Mesenchymal stem cell (in vitro differentiated cells and primary cell): Measurements from ENCODE around the gene THBS4.

Experiments
- DNase-seq: peaks from one replicate; pipeline ENCODE4 v3.0.0-alpha.2; 2013
- H2AFZ ChIP-seq: one replicate; pipeline ENCODE4 v1.6.1; 2013; ENCODE audit warnings: low read depth, mild to moderate bottlenecking, control low read depth, inconsistent platforms, low read length, moderate library complexity
- H2AK5ac ChIP-seq: 2 replicates; pipeline ENCODE4 v1.6.1; 2013; ENCODE audit warnings: low read length, moderate library complexity, mild to moderate bottlenecking, inconsistent platforms; ENCODE audit not compliant: severe bottlenecking
- H2BK120ac ChIP-seq: one replicate; pipeline ENCODE4 v1.6.1; 2013; ENCODE audit warnings: low read depth, mild to moderate bottlenecking, inconsistent platforms, low read length, moderate library complexity
- H2BK12ac ChIP-seq, 2 experiments: one replicate each; pipeline ENCODE4 v1.6.1; 2013; ENCODE audit warnings: inconsistent platforms in 2 of 2, low read length in 2 of 2, mild to moderate bottlenecking in 2 of 2, moderate library complexity in 2 of 2, control low read depth in 1 of 2
- H2BK15ac ChIP-seq: one replicate; pipeline ENCODE4 v1.6.1; 2013; ENCODE audit warnings: mild to moderate bottlenecking, low read depth, inconsistent platforms; ENCODE audit not compliant: poor library complexity, severe bottlenecking
- H2BK5ac ChIP-seq: 2 replicates; pipeline ENCODE4 v1.6.1; 2013; ENCODE audit warnings: low read depth, mild to moderate bottlenecking, low read length, control low read depth, inconsistent platforms; ENCODE audit not compliant: poor library complexity, severe bottlenecking
- H3K14ac ChIP-seq, 2 experiments: one replicate each; pipeline ENCODE4 v1.6.1; 2013; ENCODE audit warnings: inconsistent platforms in 2 of 2, low read length in 2 of 2, control low read depth in 1 of 2, mild to moderate bottlenecking in 1 of 2, moderate library complexity in 1 of 2
- H3K18ac ChIP-seq, 2 experiments: one replicate each; pipeline ENCODE4 v1.6.1; 2013; ENCODE audit warnings: inconsistent platforms in 2 of 2, low read length in 2 of 2, control low read depth in 1 of 2, low read depth in 1 of 2, mild to moderate bottlenecking in 1 of 2
- H3K23ac ChIP-seq, 2 experiments: one replicate each; pipeline ENCODE4 v1.6.1; 2013; ENCODE audit warnings: inconsistent platforms in 2 of 2, low read length in 2 of 2, mild to moderate bottlenecking in 2 of 2, moderate library complexity in 2 of 2, control low read depth in 1 of 2
- H3K27ac ChIP-seq: 2 replicates; pipeline ENCODE4 v1.5.1; 2013; ENCODE audit warnings: mild to moderate bottlenecking, moderate library complexity, low read length, control low read depth, inconsistent platforms; ENCODE audit not compliant: poor library complexity, severe bottlenecking
- H3K27me3 ChIP-seq, 2 experiments: 2 replicates each; pipeline versions ENCODE4 v1.6.1 to v1.7.0; 2013; ENCODE audit warnings: low read length in 2 of 2, mild to moderate bottlenecking in 2 of 2, moderate library complexity in 2 of 2, control low read depth in 1 of 2, inconsistent platforms in 1 of 2; ENCODE audit not compliant: control insufficient read depth in 1 of 2, insufficient read depth in 1 of 2
- H3K36me3 ChIP-seq, 2 experiments: 2 replicates each; pipeline versions ENCODE4 v1.6.1 to v1.7.0; 2013; ENCODE audit warnings: low read length in 2 of 2, control low read depth in 1 of 2, inconsistent platforms in 1 of 2, low read depth in 1 of 2, mild to moderate bottlenecking in 1 of 2; ENCODE audit not compliant: insufficient read depth in 2 of 2, control insufficient read depth in 1 of 2
- H3K4ac ChIP-seq, 2 experiments: one replicate each; pipeline ENCODE4 v1.6.1; 2013; ENCODE audit warnings: inconsistent platforms in 2 of 2, low read length in 2 of 2, mild to moderate bottlenecking in 2 of 2, moderate library complexity in 2 of 2, control low read depth in 1 of 2, low read depth in 1 of 2
- H3K4me1 ChIP-seq: 2 replicates; pipeline ENCODE4 v1.6.1; 2013; ENCODE audit warnings: low read depth, low read length, control low read depth; ENCODE audit not compliant: control insufficient read depth, insufficient read depth
- H3K4me2 ChIP-seq: 2 replicates; pipeline ENCODE4 v1.6.1; 2013; ENCODE audit warnings: low read length, mild to moderate bottlenecking, inconsistent platforms; ENCODE audit not compliant: poor library complexity, severe bottlenecking
- H3K4me3 ChIP-seq, 2 experiments: 2 replicates each; pipeline versions ENCODE4 v1.5.1 to v1.7.0; 2013; ENCODE audit warnings: low read length in 2 of 2, mild to moderate bottlenecking in 2 of 2, control low read depth in 1 of 2, low read depth in 1 of 2; ENCODE audit not compliant: insufficient read depth in 1 of 2
- H3K79me1 ChIP-seq: replicated peaks from 2 replicates; pipeline ENCODE4 v1.6.1; 2013; ENCODE audit warnings: mild to moderate bottlenecking, control low read depth, low read length, inconsistent platforms; ENCODE audit not compliant: poor library complexity, severe bottlenecking
- H3K9ac ChIP-seq: 2 replicates; pipeline ENCODE4 v1.7.0; 2013; ENCODE audit warnings: mild to moderate bottlenecking, low read length, moderate library complexity
- H3K9me3 ChIP-seq: 2 replicates; pipeline ENCODE4 v1.7.0; 2013; ENCODE audit warnings: mild to moderate bottlenecking, low read length; ENCODE audit not compliant: control insufficient read depth
- H4K8ac ChIP-seq: one replicate; pipeline ENCODE4 v1.6.1; 2013; ENCODE audit warnings: inconsistent platforms, mild to moderate bottlenecking, low read length, moderate library complexity
- H4K91ac ChIP-seq: one replicate; pipeline ENCODE4 v1.6.1; 2013; ENCODE audit warnings: mild to moderate bottlenecking, low read length, inconsistent platforms
- WGBS: methylation state at CpG from one replicate; pipeline ENCODE4 v1.1.7; 2013; ENCODE audit warnings: mixed read lengths; 5-methylcytosine and 5-hydroxymethylcytosine counted together

The THBS4 gene

DNA sequence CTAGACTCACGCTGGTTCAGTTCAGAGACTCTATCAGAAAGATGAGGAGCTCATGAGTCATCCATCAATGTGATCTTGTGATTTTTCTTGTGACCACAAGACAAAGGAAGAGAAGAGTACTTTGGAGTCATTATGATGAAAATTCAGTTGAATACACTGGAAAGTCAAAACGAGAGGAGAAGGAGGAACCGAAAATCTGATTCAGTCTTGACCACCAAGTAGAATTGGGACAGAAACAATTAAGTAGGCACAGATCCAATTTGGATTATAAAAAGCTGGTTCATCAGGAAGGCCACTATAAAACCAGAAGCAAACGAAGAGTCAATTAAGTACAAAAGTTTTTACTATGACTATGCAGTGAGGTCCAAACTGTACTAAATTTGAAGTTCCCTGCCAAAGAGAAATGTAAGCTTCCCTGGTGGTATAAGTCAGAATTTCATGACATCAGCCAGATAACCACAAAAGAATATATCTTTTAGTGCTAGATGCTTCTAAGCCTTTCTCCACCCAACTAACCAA, 90.9 kb downstream of the THBS4 start:
- no peak overlapping the region for H3K18ac ChIP-seq
- no peak overlapping the region for H3K23ac ChIP-seq
- no peak overlapping the region for H4K8ac ChIP-seq
- peak overlapping the region; percentile 72 for H3K9ac ChIP-seq
- H3K27me3 ChIP-seq = no peaks in the 10 kb centered on the region
- 61% methylated on average over 3 of the region's 4 CpGs for WGBS
- no peak overlapping the region for H3K14ac ChIP-seq
- H2BK120ac ChIP-seq = no peak overlapping the region
- H3K4me3 ChIP-seq = peak overlapping the region in 1 of 2 experiments; percentile 12
- no peak overlapping the region for H2BK12ac ChIP-seq
- H4K91ac ChIP-seq = no peak overlapping the region
- no peak overlapping the region for H3K27ac ChIP-seq
- DNase-seq = peak; percentile 59
- H3K4me2 ChIP-seq = no peak overlapping the region
- H3K36me3 ChIP-seq = no peaks in the 10 kb centered on the region
- H2AK5ac ChIP-seq = no peak overlapping the region
- H2BK15ac ChIP-seq = no peak overlapping the region
- no peak overlapping the region for H2AFZ ChIP-seq
- H3K9me3 ChIP-seq = no peaks in the 10 kb centered on the region
- no peak overlapping the region for H2BK5ac ChIP-seq
- no peaks in the 10 kb centered on the region for H3K79me1 ChIP-seq
- H3K4ac ChIP-seq = no peak overlapping the region
- peaks cover 2% of the 10 kb centered on the region for H3K4me1 ChIP-seq

DNA sequence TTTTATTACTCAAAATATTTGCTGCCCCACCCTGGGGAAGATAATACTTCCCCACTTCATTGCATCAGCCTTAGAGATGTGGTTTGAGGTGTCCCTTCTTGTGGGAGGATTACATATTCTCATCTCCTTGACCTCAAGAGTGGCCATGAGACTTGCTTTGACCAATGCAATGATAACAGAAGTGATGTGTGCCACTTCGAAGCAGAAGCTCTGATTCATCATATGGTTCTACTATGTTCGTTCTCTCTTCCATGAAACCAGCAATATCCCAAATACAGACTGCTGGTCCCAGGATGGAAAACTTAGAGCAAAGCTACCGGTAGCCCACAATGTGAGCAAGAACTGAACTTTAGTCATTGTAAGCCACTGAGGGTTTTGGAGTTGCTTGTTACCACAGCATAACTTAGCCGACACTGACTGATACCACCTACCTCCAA, 92.0 kb downstream of the THBS4 start:
- Histone ChIP-seq H2BK5ac (no peak overlapping the region), H2BK12ac (no peak overlapping the region), H4K91ac (no peak overlapping the region), H3K27me3 (no peaks in the 10 kb centered on the region), H2BK15ac (no peak overlapping the region), H3K4me2 (no peak overlapping the region), H2AK5ac (no peak overlapping the region), H3K4ac (no peak overlapping the region), H3K79me1 (no peaks in the 10 kb centered on the region), H3K9me3 (no peaks in the 10 kb centered on the region), H4K8ac (no peak overlapping the region), H3K23ac (no peak overlapping the region), H3K4me1 (peaks cover 3% of the 10 kb centered on the region), H3K36me3 (no peaks in the 10 kb centered on the region), H3K9ac (no peak overlapping the region), H3K4me3 (no peak overlapping the region), H2BK120ac (no peak overlapping the region), H3K14ac (no peak overlapping the region), H3K18ac (no peak overlapping the region), H3K27ac (no peak overlapping the region), H2AFZ (no peak overlapping the region)
- 88% methylated on average over 3 of the region's 4 CpGs for WGBS
- DNase-seq = no peak

DNA sequence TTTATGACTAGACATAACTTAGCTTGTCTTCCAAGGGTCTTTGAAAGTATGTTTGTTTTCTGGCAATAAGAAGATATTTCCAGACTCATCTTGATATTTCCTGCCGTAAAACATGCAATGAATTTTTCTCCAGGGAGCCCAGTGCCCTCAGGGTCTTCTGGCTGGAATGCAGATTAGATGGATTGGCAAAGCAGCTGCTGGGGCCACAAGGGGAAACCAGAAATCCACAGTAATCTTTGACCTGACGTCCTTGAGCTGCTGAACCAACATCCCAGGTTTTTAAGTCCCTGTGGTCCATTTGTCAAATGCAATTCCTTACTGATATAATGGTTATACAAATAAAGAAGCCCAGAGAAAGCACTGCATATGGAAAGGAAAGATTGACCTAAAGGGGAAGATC, 93.0 kb downstream of the THBS4 start:
- DNase-seq = peak; percentile 21
- Histone ChIP-seq H3K79me1 (no peaks in the 10 kb centered on the region), H2BK12ac (no peak overlapping the region), H2AFZ (no peak overlapping the region), H4K91ac (no peak overlapping the region), H3K9me3 (no peaks in the 10 kb centered on the region), H3K4me3 (no peak overlapping the region), H2AK5ac (no peak overlapping the region), H4K8ac (no peak overlapping the region), H3K4me2 (no peak overlapping the region), H3K9ac (no peak overlapping the region), H3K4me1 (peaks cover 3% of the 10 kb centered on the region), H3K4ac (no peak overlapping the region), H3K18ac (no peak overlapping the region), H2BK15ac (no peak overlapping the region), H2BK120ac (no peak overlapping the region), H2BK5ac (no peak overlapping the region), H3K14ac (no peak overlapping the region), H3K23ac (no peak overlapping the region), H3K27ac (no peak overlapping the region), H3K27me3 (no peaks in the 10 kb centered on the region), H3K36me3 (no peaks in the 10 kb centered on the region)
- 10% methylated on average over 1 of the region's 2 CpGs for WGBS

DNA sequence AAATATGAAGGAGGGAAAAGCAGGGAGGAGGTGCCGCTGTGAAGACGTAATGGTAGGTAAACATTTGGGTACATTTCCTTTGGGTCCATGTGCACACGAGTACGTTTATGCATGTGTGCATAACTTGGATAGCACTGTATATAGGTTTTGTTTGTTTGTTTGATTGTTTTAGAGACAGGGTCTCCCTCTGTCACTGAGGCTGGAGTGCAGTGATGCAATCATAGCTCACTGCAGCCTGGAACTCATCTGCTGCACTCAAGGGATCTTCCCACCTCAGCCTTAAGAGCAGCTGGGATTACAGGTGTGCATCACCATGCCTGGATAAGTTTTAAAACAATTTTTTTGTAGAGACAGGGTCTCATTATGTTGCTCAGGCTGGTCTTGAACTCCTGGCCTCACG, 94.0 kb downstream of the THBS4 start:
- peaks cover 3% of the 10 kb centered on the region for H3K4me1 ChIP-seq
- no peak overlapping the region for H4K91ac ChIP-seq
- no peak overlapping the region for H2BK15ac ChIP-seq
- H2BK5ac ChIP-seq = no peak overlapping the region
- H2BK120ac ChIP-seq = no peak overlapping the region
- H3K18ac ChIP-seq = no peak overlapping the region
- H3K23ac ChIP-seq = no peak overlapping the region
- no peak overlapping the region for H2AK5ac ChIP-seq
- no peaks in the 10 kb centered on the region for H3K79me1 ChIP-seq
- no peaks in the 10 kb centered on the region for H3K9me3 ChIP-seq
- H3K4me3 ChIP-seq = no peak overlapping the region
- H3K4ac ChIP-seq = no peak overlapping the region
- DNase-seq = no peak
- H3K14ac ChIP-seq = no peak overlapping the region
- no peaks in the 10 kb centered on the region for H3K36me3 ChIP-seq
- no peak overlapping the region for H3K9ac ChIP-seq
- H2AFZ ChIP-seq = no peak overlapping the region
- H3K27me3 ChIP-seq = no peaks in the 10 kb centered on the region
- WGBS = 79% methylated on average over 5 of the region's 5 CpGs
- H3K4me2 ChIP-seq = no peak overlapping the region
- H3K27ac ChIP-seq = no peak overlapping the region
- no peak overlapping the region for H2BK12ac ChIP-seq
- H4K8ac ChIP-seq = no peak overlapping the region
